Stimulated activated CD8-positive, alpha-beta memory T cell treated with anti-CD3 and anti-CD28 coated beads, Interleukin-4, amount 100 ng/mL, for 24 hours (primary cell): ENCODE results near the gene PYGL.
"Not testable (repeated sequence)": the region's sequence is repeated elsewhere in the genome, so short reads cannot be mapped to it uniquely, and the experiment has no call there.

Experiments used
- DNase-seq: peaks from one replicate; pipeline ENCODE4 v3.0.0-alpha.2; 2020; ENCODE audit warnings: low read depth

PYGL gene

GRCh38 chr14:50954811-50955372 lies 10.6 kb upstream of the PYGL start:
- no peak for DNase-seq

- no peak for DNase-seq
These were observed 9.2 kb upstream of the PYGL start for GRCh38 chr14:50953502-50953901.

DNA sequence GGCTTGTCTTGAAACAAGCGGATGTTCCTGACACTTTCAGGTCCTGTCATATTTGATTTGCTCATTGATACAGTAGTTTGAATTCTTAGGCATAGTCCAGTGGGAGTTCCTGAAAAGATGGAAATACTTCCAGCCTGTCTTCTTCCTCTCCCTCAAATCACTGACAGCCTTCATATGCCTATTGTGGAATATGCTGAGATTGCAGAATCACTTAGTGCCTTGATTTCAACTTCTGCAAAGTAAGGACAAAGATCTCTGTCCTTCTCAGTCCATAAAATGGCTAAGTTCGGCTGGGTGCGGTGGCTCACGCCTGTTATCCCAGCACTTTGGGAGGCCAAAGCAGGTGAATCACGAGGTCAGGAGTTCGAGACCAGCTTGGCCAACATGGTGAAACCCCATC lies 6.7 kb upstream of the PYGL start:
- no peak for DNase-seq

DNA sequence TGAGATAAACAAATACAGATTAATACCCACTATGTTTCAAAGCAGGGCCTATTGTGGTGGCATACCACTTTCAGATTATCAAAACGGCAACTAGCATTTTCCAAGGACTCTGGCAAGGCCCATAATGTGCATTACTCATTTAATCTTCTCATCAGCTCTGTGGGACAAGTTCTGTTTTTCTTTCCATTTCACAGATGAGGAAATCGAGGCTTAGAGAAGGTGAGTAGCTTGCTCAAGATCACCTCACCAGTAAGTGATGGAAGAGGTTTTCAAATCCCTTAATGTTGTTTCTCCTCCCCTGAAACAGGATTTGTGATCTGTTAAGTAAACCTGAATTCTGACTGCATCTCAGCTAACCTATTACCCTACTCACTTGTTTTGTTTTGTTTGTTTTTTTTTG lies 3.9 kb upstream of the PYGL start:
- no peak for DNase-seq

DNA sequence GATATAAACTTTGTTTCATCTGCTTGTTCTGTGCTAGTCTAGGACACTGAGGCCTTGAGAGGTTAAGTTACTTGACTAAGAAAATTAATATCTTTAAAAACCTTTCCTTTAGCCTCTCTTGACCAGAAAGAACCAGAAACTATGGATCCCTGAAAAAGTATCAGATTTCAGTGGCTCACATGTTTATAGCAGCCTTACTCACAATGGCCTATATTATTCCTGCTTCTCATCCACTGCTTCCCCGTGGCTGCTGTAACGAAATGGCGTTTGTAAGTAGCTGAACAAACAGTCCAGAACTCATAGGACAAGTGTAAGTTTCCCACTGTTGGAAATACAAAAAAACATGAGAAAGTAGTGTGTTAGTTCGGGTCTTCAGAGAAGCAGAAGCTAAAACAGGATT lies 3.2 kb upstream of the PYGL start:
- DNase-seq: no peak

DNA sequence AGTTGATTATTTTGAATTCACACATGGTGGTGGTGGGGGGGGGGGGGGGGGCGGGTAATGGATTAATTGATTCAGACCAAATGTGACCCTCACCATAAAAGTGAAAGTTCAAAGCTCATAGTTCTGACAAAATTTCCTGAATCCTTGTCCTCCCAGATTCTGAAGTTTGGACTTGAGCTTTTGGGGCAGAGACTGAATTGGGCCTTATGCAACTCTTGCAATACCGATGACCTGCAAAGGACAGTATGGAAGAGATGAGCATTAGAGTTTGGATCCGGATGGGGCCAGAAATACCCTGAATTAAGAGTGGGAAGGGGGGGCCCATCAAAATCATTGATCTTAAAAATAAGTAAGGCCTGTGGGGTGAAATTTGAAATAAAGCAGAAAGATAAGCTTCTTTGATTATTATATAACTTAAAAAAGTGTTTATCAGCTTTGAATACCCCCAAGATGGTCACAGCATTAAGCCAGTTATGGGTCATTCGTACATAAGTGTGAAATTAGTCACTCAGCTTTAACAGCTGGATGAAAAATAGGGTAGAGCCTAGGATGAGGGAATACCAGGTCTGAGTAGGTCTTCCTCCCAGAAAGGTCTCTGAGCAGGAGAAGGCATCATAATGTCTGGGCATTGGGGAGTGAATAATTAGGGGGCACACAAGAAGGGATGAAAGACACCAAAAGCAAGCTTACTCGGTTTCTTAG lies 2.1 kb upstream of the PYGL start:
- DNase-seq: no peak

GRCh38 chr14:50944647-50945413 lies 547 bp upstream of the PYGL start:
- DNase-seq: no peak

DNA sequence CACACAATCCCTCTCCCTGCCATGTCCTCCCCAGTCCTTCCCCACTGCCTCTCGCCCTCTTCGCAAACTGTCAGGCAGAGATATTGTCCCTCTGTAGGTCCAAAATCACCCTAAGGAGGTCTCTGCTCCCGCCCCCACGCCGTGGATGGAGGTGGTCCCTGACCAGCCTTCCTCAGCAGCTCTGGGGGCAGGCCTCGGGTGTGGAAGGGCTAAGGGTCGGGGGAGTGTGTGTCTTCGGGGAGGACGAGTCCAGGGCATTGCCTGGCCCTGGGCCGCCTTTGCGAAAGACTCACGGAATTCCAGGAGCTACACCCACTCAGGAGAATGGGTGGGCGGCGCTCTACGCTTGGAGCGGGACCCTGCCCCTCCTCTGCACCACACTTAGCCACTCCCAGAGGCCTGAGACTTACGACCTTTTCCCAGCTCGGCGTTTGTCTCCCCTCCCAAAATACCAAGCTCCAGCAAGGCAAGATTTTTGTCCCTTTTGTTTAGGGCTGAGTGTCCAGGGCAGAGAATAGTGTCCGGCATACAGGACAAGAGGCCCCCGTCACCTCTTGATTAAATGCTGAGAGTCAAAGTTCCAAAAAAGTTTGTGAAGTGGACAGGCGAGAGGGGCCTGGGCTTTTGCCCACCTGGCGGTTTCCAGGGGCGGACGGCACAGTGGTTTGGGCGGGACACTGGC lies 881 bp downstream of the PYGL start:
- no peak for DNase-seq

- DNase-seq: not testable (repeated sequence)
These were observed 2.6 kb downstream of the PYGL start for GRCh38 chr14:50941638-50942037.

- DNase-seq: no peak
These were observed 3.1 kb downstream of the PYGL start for GRCh38 chr14:50941151-50941550.

DNA sequence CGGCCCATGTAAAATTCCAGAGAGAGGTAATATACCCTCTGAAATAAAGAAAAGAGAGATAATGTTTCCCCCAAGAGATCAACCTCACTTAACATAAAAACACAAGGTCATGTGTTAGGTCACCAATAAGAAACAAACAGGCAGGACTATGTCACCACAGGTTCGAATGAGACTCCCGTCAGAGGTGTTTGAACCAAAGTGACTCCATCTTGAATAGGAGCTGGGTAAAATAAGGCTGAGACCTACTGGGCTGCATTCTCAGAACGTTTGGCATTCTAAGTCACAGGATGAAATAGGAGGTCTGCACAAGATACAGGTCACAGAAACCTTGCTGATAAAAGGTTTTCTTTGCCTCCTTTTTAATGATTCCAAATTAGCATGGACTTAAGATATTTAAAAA lies 6.5 kb downstream of the PYGL start:
- DNase-seq: no peak

DNA sequence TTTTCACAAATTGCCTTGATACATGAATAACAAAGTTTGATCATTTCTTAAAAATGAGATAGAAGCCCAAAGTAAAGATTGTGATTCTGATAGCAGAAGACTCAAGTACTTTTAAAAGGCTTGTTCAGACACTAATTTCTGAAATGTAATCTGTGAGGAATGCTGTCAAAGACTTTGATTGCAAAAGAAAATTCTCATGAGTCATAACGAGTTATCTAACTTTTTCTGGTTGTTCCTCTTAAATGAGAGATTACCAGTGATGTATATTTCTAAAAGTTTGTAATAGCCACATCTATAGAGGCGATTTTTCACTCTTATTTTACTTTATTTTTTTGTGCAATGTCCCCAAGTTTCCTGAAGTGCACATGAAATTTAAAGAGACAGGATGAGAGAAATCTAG lies 7.0 kb downstream of the PYGL start:
- no peak for DNase-seq

- no peak for DNase-seq
These were observed 7.4 kb downstream of the PYGL start for GRCh38 chr14:50936882-50937281.

- no peak for DNase-seq
These were observed 8.3 kb downstream of the PYGL start for GRCh38 chr14:50936016-50936340.

DNA sequence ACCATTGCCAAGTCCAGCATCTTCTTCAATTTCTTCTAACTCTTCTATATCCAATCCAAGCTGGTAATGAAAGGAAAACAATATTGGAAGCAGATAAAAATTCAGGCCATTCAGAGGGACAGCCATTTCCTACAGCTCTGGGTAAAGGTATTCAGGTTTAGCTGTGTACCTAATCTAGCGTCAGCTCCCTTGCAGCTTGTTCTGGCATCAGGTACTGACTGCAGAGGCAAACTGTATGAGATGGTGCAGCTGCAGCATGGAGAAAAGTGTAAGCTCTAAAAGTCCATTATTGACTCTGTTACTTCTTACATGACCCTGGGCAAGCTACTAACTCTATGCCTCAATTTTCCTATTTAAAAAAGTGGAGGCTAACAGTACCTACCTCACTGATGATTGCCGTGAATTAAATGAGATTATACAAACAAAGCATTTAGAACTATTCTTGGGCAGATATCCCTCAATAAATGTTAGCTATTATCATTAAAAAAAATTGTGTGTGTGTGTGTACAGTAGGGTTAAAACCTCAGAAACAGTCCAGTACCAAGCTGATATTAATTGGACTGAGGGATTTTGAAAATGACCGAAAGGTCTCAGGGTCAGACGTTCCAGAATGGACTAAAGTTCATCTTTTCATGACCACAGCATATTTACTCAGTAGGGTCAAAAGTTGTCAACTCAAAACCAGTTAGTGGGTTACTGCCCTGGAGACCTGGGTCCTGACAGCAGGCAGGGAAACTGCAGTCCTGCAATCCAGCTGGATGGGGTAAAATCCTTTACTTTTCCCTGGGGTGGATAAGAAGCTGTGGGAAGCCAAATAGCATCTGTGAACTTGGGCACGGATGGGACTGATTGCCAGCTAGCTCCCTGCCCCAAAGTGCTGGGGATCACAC lies 8.9 kb downstream of the PYGL start:
- DNase-seq: no peak

DNA sequence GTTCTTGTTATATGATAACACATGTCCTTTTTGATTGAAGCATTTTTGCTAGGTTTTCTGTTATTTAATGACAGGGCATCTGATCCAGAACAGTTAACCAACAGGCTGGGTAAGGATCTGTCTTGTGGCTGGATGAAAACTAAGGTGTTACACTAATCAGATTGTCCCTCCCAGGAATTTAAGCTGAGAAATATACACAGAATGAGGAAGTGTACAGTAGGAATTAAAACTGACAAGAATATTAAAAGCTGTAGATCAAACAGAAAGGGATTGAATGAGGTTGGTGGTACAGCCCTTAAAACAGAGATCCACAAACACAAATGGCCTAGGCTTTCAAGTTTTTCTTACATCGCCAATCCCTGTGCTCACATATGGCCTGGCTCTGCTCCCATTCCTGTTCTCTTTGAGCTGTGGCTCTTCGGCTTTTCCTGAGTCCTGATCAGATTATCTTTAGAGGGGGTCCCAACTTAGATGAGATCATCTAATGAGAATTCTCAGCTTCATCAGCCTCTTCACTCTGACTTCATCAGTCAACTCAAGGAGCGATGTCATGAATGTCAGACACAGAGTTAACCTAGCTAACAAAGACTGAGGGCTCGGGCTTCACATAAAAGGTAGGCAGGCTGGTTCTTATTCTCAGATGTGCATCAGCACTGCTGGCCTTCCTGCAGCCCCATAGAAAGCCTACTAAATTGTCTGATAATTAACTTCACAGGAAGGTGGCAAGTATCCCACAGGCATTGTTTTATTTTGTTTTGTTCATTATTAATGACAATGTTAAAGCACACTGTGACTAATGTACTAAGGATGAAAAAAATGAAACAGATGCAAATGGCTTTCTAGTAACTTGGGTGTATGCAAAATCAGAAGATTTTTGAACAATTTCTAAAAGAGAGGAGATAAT lies 11.4 kb downstream of the PYGL start:
- DNase-seq: no peak

GRCh38 chr14:50932156-50932555 lies 12.1 kb downstream of the PYGL start:
- DNase-seq: no peak

- no peak for DNase-seq
These were observed 12.7 kb downstream of the PYGL start for GRCh38 chr14:50931559-50931958.

- DNase-seq: no peak
These were observed 14.8 kb downstream of the PYGL start for GRCh38 chr14:50929506-50929905.

GRCh38 chr14:50928002-50928635 lies 16.2 kb downstream of the PYGL start:
- DNase-seq: no peak
